HepG2 (cell line): ENCODE data around the gene ISOC2. TPM values are rescaled to one million over a fixed set of nuclear protein-coding genes. Genes with fewer than 3 reads are reported as not detected.

Source experiments
- ELF3 ChIP-seq: IDR thresholded peaks from 2 replicates; pipeline ENCODE4 v1.6.1; 2016; ENCODE audit warnings: missing genetic modification reagents, missing compliant biosample characterization
- MAX ChIP-seq: IDR thresholded peaks from 2 replicates; pipeline ENCODE4 v1.6.1; 2012; ENCODE audit warnings: inconsistent platforms
- PBX3 ChIP-seq: sonication (generic); formaldehyde crosslinking; IDR thresholded peaks from 2 replicates; pipeline ENCODE4 v1.8.1; 2023; ENCODE audit warnings: missing genetic modification reagents, inconsistent platforms, borderline replicate concordance
- PHF20 ChIP-seq: sonication (generic); formaldehyde crosslinking; IDR thresholded peaks from 2 replicates; pipeline ENCODE4 v1.5.0; 2020; ENCODE audit warnings: mild to moderate bottlenecking, missing genetic modification reagents
- SRY ChIP-seq: sonication (generic); formaldehyde crosslinking; IDR thresholded peaks from 2 replicates; pipeline ENCODE4 v1.8.0; 2022; ENCODE audit warnings: mild to moderate bottlenecking, missing genetic modification reagents
- STAT5B ChIP-seq: sonication (generic); formaldehyde crosslinking; IDR thresholded peaks from 2 replicates; pipeline ENCODE4 v1.4.0; 2020; ENCODE audit warnings: missing genetic modification reagents
- SUZ12 ChIP-seq: fragments of 150-350 bp; IDR thresholded peaks from 2 replicates; pipeline ENCODE4 v1.6.1; 2014; ENCODE audit warnings: low read depth, low read length
- TBL1XR1 ChIP-seq: fragments of 150-350 bp; IDR thresholded peaks from 2 replicates; pipeline ENCODE4 v1.6.1; 2014; ENCODE audit warnings: borderline replicate concordance, low read length; ENCODE audit not compliant: partially characterized antibody
- TFDP1 ChIP-seq: IDR thresholded peaks from 2 replicates; pipeline ENCODE4 v1.6.1; 2016; ENCODE audit warnings: missing compliant biosample characterization, missing genetic modification reagents, borderline replicate concordance
- TP53 ChIP-seq: sonication (generic); formaldehyde crosslinking; conservative IDR thresholded peaks from 2 replicates; pipeline ENCODE4 v1.4.0; 2020; ENCODE audit warnings: missing genetic modification reagents
- ZFP36L1 ChIP-seq: sonication (generic); formaldehyde crosslinking; IDR thresholded peaks from 2 replicates; pipeline ENCODE4 v1.8.0; 2022; ENCODE audit warnings: mild to moderate bottlenecking, missing genetic modification reagents, moderate library complexity
- ZNF121 ChIP-seq: sonication (generic); formaldehyde crosslinking; IDR thresholded peaks from 2 replicates; pipeline ENCODE4 v1.5.0; 2020; ENCODE audit warnings: mild to moderate bottlenecking, missing genetic modification reagents
- ZNF260 ChIP-seq: sonication (generic); formaldehyde crosslinking; IDR thresholded peaks from 2 replicates; pipeline ENCODE4 v1.4.0; 2020; ENCODE audit warnings: missing genetic modification reagents, low read depth, mild to moderate bottlenecking, borderline replicate concordance
- ZNF513 ChIP-seq: sonication (generic); formaldehyde crosslinking; conservative IDR thresholded peaks from 2 replicates; pipeline ENCODE4 v1.5.0; 2020; ENCODE audit warnings: missing genetic modification reagents
- ZNF558 ChIP-seq: sonication (generic); formaldehyde crosslinking; IDR thresholded peaks from 2 replicates; pipeline ENCODE4 v1.9.0; 2022; ENCODE audit warnings: mild to moderate bottlenecking, missing genetic modification reagents, borderline replicate concordance
- polyA plus RNA-seq, 8 experiments: library from polyadenylated mRNA; depleted of rRNA in 3 of 8; stranded (reverse) in 7 of 8; unstranded in 1 of 8; fragments of >200 nt; fragmentation: Illumina TruSeq in 4 of 8; extraction: Trizol in 4 of 8; gene quantifications; 2 replicates each; pipeline versions ENCODE4 v1.2.1 to v1.2.3, GENCODE V29; 2011 to 2016; ENCODE audit warnings: low read depth in 4 of 8, missing spikeins in 1 of 8, mixed read lengths in 1 of 8; ENCODE audit not compliant: insufficient read depth in 1 of 8
- total RNA-seq, 5 experiments: library from RNA; depleted of rRNA; stranded (reverse); fragments of >200 nt; fragmentation: Illumina TruSeq; extraction: Trizol; gene quantifications; 2 replicates each; pipeline ENCODE4 v1.2.3, GENCODE V29; 2016; ENCODE audit warnings: low read depth in 1 of 5
- TF ChIP-seq, protein P1 (sequence below): IDR thresholded peaks from 2 replicates; pipeline ENCODE4 v1.6.1; 2016
- TF ChIP-seq, protein P2 (sequence below): IDR thresholded peaks from 2 replicates; pipeline ENCODE4 v1.6.1; 2016; ENCODE audit warnings: missing biosample characterization, missing genetic modification reagents, low read depth

ISOC2 gene
- total and polyA plus RNA-seq, 2 of the 13 experiments (the other 11 are each of a cell fraction or from before 2014, with no cell fraction given): 76.8 to 105 TPM

DNA sequence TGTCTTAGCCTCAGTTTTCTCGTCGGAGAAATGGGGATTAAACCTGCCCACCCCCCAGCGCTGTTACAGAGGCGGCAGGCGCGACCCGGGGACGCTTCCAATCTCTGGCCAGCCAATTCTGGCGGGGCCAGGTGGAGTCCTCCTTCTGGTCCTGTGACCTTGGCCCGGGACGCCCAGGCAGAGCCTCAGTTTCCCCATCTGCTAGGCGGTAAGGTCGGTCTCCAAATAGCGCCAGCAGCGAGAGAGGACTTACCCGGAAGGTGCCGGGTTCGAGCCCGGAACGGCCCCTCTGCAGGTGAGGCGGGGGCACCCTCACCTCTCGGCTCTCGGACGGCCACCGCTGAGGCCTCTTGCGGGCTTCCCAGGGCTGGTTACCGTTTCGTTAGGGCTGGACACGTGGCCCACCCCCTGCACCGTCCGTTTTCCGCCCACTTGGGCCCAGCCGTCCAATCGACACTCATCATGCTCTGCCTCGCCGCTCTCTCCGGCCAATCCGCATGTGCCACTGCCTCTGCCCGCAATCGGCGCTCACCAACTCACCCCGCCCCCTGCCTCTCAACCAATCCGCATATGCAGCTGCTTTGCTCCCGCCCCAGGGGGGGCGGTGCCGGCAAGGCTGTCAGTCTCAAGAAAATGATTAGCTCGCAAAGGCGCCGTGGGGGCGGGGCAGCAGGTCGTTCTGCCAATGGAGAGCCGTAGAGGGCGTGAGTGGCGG is at the start of gene ISOC2 (continued):
- TF ChIP-seq PHF20 (CRISPR knock-in tag) (peak; percentile 56; the same call in 1 of the 2 replicates), PBX3 (CRISPR knock-in tag) (peak; percentile 85; the same call in 1 of the 2 replicates), ZNF260 (CRISPR knock-in tag) (no peak), ZNF558 (0 out of 2 replicates have a peak, but pooled peaks have one; percentile 27), TBL1XR1 (no peak), SRY (no peak; the same call in 1 of the 2 replicates), MAX (peak; percentile 95), TFDP1 (CRISPR knock-in tag) (peak; percentile 43; the same call in 1 of the 2 replicates), ZNF513 (CRISPR knock-in tag) (no peak), STAT5B (CRISPR knock-in tag) (0 out of 2 replicates have a peak, but pooled peaks have one; percentile 55), TP53 (0 out of 2 replicates have a peak, but pooled peaks have one; percentile 67), ZFP36L1 (CRISPR knock-in tag) (no peak), ZNF121 (CRISPR knock-in tag) (peak; percentile 74), ELF3 (CRISPR knock-in tag) (peak; percentile 52), SUZ12 (no peak)
- TF ChIP-seq, protein P1, sequence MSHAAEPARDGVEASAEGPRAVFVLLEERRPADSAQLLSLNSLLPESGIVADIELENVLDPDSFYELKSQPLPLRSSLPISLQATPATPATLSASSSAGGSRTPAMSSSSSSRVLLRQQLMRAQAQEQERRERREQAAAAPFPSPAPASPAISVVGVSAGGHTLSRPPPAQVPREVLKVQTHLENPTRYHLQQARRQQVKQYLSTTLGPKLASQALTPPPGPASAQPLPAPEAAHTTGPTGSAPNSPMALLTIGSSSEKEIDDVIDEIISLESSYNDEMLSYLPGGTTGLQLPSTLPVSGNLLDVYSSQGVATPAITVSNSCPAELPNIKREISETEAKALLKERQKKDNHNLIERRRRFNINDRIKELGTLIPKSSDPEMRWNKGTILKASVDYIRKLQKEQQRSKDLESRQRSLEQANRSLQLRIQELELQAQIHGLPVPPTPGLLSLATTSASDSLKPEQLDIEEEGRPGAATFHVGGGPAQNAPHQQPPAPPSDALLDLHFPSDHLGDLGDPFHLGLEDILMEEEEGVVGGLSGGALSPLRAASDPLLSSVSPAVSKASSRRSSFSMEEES: peak; percentile 27; the same call in 1 of the 2 replicates
- TF ChIP-seq, protein P2, sequence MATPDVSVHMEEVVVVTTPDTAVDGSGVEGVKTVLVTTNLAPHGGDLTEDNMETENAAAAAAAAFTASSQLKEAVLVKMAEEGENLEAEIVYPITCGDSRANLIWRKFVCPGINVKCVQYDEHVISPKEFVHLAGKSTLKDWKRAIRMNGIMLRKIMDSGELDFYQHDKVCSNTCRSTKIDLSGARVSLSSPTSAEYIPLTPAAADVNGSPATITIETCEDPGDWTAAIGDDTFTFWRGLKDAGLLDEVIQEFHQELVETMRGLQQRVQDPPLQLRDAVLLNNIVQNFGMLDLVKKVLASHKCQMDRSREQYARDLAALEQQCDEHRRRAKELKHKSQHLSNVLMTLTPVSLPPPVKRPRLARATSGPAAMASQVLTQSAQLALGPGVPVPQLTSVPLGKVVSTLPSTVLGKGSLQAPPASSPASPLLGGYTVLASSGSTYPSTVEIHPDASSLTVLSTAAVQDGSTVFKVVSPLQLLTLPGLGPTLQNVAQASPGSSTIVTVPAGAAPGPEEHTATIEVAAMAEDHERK (CRISPR knock-in tag): no peak
